Ascending aorta (tissue), 2 donors: ENCODE results near the gene ECM2. TPM values are rescaled to one million over a fixed set of nuclear protein-coding genes. Genes with fewer than 3 reads are reported as not detected.

ENCODE experiments used
- DNase-seq, 2 donors: peaks; one replicate each; pipeline ENCODE4 v3.0.0-alpha.2; 2019; ENCODE audit warnings: low spot score in 2 of 2
- H3K27ac ChIP-seq, 2 donors: fragments of 200-600 bp; sonication (generic); one replicate each; pipeline ENCODE4 v1.5.1; 2016 to 2017; ENCODE audit warnings: mild to moderate bottlenecking in 1 of 2
- H3K27me3 ChIP-seq: fragments of 200-600 bp; sonication (generic); one replicate; pipeline ENCODE4 v1.5.1; 2017
- H3K36me3 ChIP-seq, 2 donors: fragments of 200-600 bp; sonication (generic); one replicate each; pipeline ENCODE4 v1.5.1; 2016
- H3K4me1 ChIP-seq, 2 donors: fragments of 200-600 bp; sonication (generic); one replicate each; pipeline ENCODE4 v1.5.1; 2016 to 2017; ENCODE audit warnings: mild to moderate bottlenecking in 1 of 2
- H3K4me3 ChIP-seq, 2 donors: fragments of 200-600 bp; sonication (generic); one replicate each; pipeline ENCODE4 v1.5.1; 2016 to 2017; ENCODE audit warnings: mild to moderate bottlenecking in 1 of 2
- H3K9me3 ChIP-seq, 2 donors: fragments of 200-600 bp; sonication (generic); one replicate each; pipeline ENCODE4 v1.5.1; 2016
- intact Hi-C: fragments of 100-400 bp; cut with DNase I; formaldehyde crosslinking; loops from one replicate; pipeline ENCODE4 v1.15.1; 2023
- total RNA-seq: library from RNA; depleted of rRNA; stranded (reverse); fragments of >200 nt; gene quantifications from one replicate; pipeline ENCODE4 v1.1.0, GENCODE V29; 2016
- TF ChIP-seq, protein P1 (sequence below), 3 experiments: fragments of 200-600 bp in 2 of 3; fragments of 450-650 bp in 1 of 3; sonication (generic) in 2 of 3; IDR thresholded peaks; one replicate each; pipeline ENCODE4 v1.5.1; 2016 to 2019; ENCODE audit warnings: antibody characterized with exemption in 3 of 3, mild to moderate bottlenecking in 1 of 3, moderate library complexity in 1 of 3

Gene ECM2
- total RNA-seq, 1 donor from 2014 or later = 20.1 TPM

DNA sequence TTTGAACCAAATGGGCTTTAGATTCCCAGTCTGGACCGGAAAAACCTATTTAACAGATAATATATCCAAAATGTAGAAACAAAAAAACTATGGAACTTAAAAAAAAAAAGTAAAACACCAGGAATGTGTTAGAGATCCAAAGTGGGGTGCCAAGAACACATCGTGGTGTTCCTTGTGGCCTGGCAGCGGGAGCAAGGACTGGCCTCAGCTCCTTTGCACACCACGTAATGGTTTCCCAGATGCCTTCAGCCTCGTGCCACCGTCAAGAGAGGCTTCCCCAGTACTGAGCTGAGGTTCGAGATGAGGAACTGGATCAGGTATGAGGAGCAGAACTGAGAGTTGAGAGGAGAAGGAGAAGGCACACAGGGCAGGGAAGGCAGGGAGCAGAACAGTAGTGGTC lies 57.0 kb downstream of the ECM2 start:
- TF ChIP-seq, protein P1, sequence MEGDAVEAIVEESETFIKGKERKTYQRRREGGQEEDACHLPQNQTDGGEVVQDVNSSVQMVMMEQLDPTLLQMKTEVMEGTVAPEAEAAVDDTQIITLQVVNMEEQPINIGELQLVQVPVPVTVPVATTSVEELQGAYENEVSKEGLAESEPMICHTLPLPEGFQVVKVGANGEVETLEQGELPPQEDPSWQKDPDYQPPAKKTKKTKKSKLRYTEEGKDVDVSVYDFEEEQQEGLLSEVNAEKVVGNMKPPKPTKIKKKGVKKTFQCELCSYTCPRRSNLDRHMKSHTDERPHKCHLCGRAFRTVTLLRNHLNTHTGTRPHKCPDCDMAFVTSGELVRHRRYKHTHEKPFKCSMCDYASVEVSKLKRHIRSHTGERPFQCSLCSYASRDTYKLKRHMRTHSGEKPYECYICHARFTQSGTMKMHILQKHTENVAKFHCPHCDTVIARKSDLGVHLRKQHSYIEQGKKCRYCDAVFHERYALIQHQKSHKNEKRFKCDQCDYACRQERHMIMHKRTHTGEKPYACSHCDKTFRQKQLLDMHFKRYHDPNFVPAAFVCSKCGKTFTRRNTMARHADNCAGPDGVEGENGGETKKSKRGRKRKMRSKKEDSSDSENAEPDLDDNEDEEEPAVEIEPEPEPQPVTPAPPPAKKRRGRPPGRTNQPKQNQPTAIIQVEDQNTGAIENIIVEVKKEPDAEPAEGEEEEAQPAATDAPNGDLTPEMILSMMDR (IDR thresholded peaks at IDR 0.05) = no peak
- no peak for DNase-seq
- Histone ChIP-seq H3K27ac (peak overlapping the region; percentile 90 to 92), H3K9me3 (no peaks in the 10 kb centered on the region), H3K4me3 (peak overlapping the region in 1 of 2 donors; percentile 51), H3K27me3 (no peaks in the 10 kb centered on the region), H3K4me1 (peaks cover 0 to 35% of the 10 kb centered on the region in 2 donors), H3K36me3 (peaks cover 0 to 3% of the 10 kb centered on the region in 2 donors)
- intact Hi-C loops = loop anchor here (2.0 kb wide), 1 partner anchor 14 kb away; no protein-coding TSS in a partner anchor

DNA sequence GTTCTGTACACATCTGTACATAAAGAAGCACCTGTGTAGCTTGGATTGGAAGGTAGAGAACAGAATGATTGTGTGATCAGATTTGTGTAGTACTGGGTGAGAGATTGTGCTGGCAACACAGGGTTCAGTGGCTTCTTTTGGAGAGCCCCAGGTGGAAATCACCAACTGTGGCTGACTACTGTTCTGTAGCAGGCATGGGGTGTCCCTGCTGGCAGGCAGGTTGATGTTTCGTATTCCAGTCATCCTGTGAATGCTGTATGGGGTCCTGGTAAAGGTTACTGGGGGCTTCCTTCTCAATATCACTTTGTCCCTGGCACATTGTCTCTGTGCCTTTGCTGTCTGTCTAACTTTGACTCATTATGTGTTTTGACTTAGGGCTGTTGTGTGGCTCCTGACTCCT lies 58.8 kb downstream of the ECM2 start:
- Histone ChIP-seq H3K4me1 (peaks cover 0 to 24% of the 10 kb centered on the region in 2 donors), H3K27ac (peak overlapping the region; percentile 26 to 37)

DNA sequence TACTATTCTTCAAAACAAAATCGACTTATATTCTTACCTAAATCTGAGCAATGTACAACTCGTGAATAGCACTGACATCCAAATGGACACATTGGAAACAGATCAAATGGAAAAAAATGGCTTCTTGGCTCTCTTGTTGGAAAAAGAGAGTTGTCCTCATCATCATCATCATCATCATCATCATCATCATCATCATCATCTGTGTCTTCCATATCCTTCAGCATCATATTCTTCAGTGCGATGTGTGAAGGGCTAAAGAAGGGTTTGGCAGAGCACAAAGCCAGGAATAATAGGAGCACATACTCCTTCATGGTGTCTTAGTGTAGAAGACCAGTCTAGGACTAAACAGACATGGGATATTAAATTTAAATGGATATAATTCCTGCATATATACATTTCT lies 61.2 kb downstream of the ECM2 start:
- peaks cover 14 to 15% of the 10 kb centered on the region in 2 donors for H3K36me3 ChIP-seq
- no peak overlapping the region for H3K27ac ChIP-seq
- no peaks in the 10 kb centered on the region for H3K9me3 ChIP-seq
- H3K4me1 ChIP-seq = peaks cover 0 to 16% of the 10 kb centered on the region in 2 donors
- DNase-seq = no peak
- no peak overlapping the region for H3K4me3 ChIP-seq
- H3K27me3 ChIP-seq = no peaks in the 10 kb centered on the region
- TF ChIP-seq, protein P1 (IDR thresholded peaks at IDR 0.05) = no peak
- intact Hi-C loops = no loop called here

More for the DNA sequence above, 58.8 kb downstream of the ECM2 start:
- peaks cover 14 to 15% of the 10 kb centered on the region in 2 donors for H3K36me3 ChIP-seq
- no peaks in the 10 kb centered on the region for H3K9me3 ChIP-seq
- no peak overlapping the region for H3K4me3 ChIP-seq
- DNase-seq = no peak
- TF ChIP-seq, protein P1 (IDR thresholded peaks at IDR 0.05) = no peak
- H3K27me3 ChIP-seq = no peaks in the 10 kb centered on the region
- intact Hi-C loops = no loop called here

DNA sequence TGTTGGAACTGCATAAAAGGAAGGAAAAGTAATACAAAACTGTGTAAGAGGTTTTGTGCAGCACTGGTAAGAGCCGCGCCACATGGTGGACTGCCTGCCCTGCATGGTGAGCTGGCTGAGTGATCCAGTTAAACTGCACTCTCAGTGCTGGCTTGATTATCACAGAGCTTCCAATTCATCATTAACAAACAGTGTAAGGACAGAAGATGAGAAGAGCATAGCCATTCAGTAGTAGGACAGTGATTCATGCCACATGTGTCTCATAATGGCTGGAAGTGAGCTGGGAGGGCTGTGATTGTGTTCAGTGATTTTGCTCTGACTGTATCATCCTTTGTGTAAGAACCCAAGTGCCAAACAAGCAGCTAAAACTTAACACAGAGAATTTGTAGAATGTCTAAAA lies 67.6 kb downstream of the ECM2 start:
- DNase-seq = no peak
- Histone ChIP-seq H3K4me1 (peaks cover 0 to 13% of the 10 kb centered on the region in 2 donors), H3K27ac (peak overlapping the region; percentile 0 to 15), H3K36me3 (peaks cover 8 to 30% of the 10 kb centered on the region in 2 donors), H3K4me3 (no peak overlapping the region), H3K9me3 (no peaks in the 10 kb centered on the region), H3K27me3 (no peaks in the 10 kb centered on the region)
- intact Hi-C loops = no loop called here
- TF ChIP-seq, protein P1 (IDR thresholded peaks at IDR 0.05) = no peak

DNA sequence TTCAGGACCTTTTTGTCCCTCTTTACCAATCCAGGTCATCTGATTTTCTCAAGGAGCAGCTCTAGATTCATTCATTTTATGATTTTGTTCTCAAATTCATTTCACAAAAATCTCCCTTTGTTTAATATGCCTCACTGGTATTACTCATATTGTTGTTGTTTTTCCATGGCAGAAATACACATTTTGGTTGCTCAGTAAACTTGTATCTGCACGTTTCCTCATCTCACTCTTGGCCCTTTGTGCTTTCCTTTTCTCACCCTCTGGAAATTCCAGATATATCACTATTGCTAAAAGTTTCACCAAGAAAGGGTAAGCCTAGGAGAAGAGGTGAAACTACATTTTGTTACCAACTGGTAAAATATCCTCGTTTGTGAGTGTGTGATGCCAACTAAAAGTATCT lies 68.3 kb downstream of the ECM2 start:
- TF ChIP-seq, protein P1 (IDR thresholded peaks at IDR 0.05) = no peak
- intact Hi-C loops = no loop called here
- Histone ChIP-seq H3K27ac (peak overlapping the region; percentile 94 to 95), H3K4me1 (peaks cover 3 to 19% of the 10 kb centered on the region in 2 donors), H3K27me3 (no peaks in the 10 kb centered on the region), H3K9me3 (no peaks in the 10 kb centered on the region), H3K4me3 (no peak overlapping the region), H3K36me3 (peaks cover 4 to 23% of the 10 kb centered on the region in 2 donors)
- DNase-seq = no peak

DNA sequence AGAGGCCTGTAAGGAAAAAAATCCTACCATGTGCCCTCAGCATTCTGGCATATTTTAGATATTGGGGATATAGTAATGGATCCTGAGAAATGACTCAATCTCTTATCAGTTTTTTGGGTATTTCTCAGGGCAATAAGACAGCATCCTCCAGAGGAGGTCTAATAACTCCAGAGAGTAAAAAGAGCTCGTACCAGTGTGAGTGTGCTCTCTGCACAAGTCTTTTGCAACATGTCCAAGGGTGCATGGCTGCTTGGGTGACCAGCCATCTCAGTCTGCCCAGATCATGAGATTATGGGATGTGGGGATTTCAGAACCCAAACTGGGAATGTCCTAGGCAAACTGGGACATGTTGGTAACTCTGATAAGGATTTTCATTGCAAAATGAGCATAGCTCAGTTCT lies 68.7 kb downstream of the ECM2 start:
- TF ChIP-seq, protein P1 (IDR thresholded peaks at IDR 0.05) = no peak
- Histone ChIP-seq H3K4me1 (peaks cover 3 to 22% of the 10 kb centered on the region in 2 donors), H3K27ac (peak overlapping the region; percentile 94 to 95), H3K36me3 (peaks cover 0 to 22% of the 10 kb centered on the region in 2 donors), H3K9me3 (no peaks in the 10 kb centered on the region), H3K27me3 (no peaks in the 10 kb centered on the region), H3K4me3 (no peak overlapping the region)
- intact Hi-C loops = no loop called here
- no peak for DNase-seq
